Renal pelvis (tissue), 12 donors: ENCODE measurements around the gene GALNT11. TPM values are rescaled to one million over a fixed set of nuclear protein-coding genes. Genes with fewer than 3 reads are reported as not detected.

Experiments
- DNase-seq: peaks from one replicate; pipeline ENCODE4 v3.0.0-alpha.2; 2013
- long read RNA-seq, 16 experiments: transcript quantifications; one replicate each; lab custom pipeline, GENCODE V29; 2026
- polyA plus RNA-seq, 3 donors: library from polyadenylated mRNA; unstranded; fragments of 120-200 nt; gene quantifications; one replicate each; pipeline ENCODE4 v1.2.1, GENCODE V29; 2013; ENCODE audit not compliant: insufficient read length in 3 of 3

The GALNT11 gene
- polyA plus RNA-seq, result 100 to 1,000 TPM; 109 to 126 (median 121) TPM
- long read RNA-seq, donor 1, transcript GALNT11-205 (12 exons, 2,727 nt), result major isoform, 14 of 35 reads
- long read RNA-seq, donor 1, partial matches to known transcripts, result 12 of 35 reads
- long read RNA-seq, donor 1, other reads (novel, unspliced or antisense), result 7 of 35 reads
- long read RNA-seq, donor 2, transcript GALNT11-205 (12 exons, 2,727 nt), result major isoform, 17 of 22 reads
- long read RNA-seq, donor 2, partial matches to known transcripts, result 5 of 22 reads
- long read RNA-seq, donor 2, other reads (novel, unspliced or antisense), result 0 of 22 reads
- long read RNA-seq, donor 3, transcript GALNT11-205 (12 exons, 2,727 nt), result major isoform, 13 of 18 reads
- long read RNA-seq, donor 3, partial matches to known transcripts, result 5 of 18 reads
- long read RNA-seq, donor 3, other reads (novel, unspliced or antisense), result 0 of 18 reads
- long read RNA-seq, donor 4, transcript GALNT11-205 (12 exons, 2,727 nt), result major isoform, 18 of 20 reads
- long read RNA-seq, donor 4, partial matches to known transcripts, result 0 of 20 reads
- long read RNA-seq, donor 4, other reads (novel, unspliced or antisense), result 0 of 20 reads
- long read RNA-seq, donor 5, transcript GALNT11-205 (12 exons, 2,727 nt), result major isoform, 11 of 11 reads
- long read RNA-seq, donor 5, partial matches to known transcripts, result 0 of 11 reads
- long read RNA-seq, donor 5, other reads (novel, unspliced or antisense), result 0 of 11 reads
- long read RNA-seq, donor 6, transcript GALNT11-205 (12 exons, 2,727 nt), result major isoform, 14 of 35 reads
- long read RNA-seq, donor 6, partial matches to known transcripts, result 20 of 35 reads
- long read RNA-seq, donor 6, other reads (novel, unspliced or antisense), result 0 of 35 reads
- long read RNA-seq, donor 7, transcript GALNT11-205 (12 exons, 2,727 nt), result major isoform, 27 of 37 reads
- long read RNA-seq, donor 7, partial matches to known transcripts, result 7 of 37 reads
- long read RNA-seq, donor 7, other reads (novel, unspliced or antisense), result 0 of 37 reads
- long read RNA-seq, donor 8, partial matches to known transcripts, result 0 of 3 reads
- long read RNA-seq, donor 8, other reads (novel, unspliced or antisense), result 0 of 3 reads
- long read RNA-seq, donor 9, transcript GALNT11-205 (12 exons, 2,727 nt), result major isoform, 22 of 56 reads
- long read RNA-seq, donor 9, partial matches to known transcripts, result 32 of 56 reads
- long read RNA-seq, donor 9, other reads (novel, unspliced or antisense), result 0 of 56 reads
- long read RNA-seq, donor 10, partial matches to known transcripts, result 16 of 20 reads
- long read RNA-seq, donor 10, other reads (novel, unspliced or antisense), result 0 of 20 reads
- long read RNA-seq, donor 11, transcript GALNT11-205 (12 exons, 2,727 nt), result major isoform, 6 of 12 reads
- long read RNA-seq, donor 11, partial matches to known transcripts, result 6 of 12 reads
- long read RNA-seq, donor 11, other reads (novel, unspliced or antisense), result 0 of 12 reads
- long read RNA-seq, donor 12, transcript GALNT11-205 (12 exons, 2,727 nt), result major isoform, 24 of 31 reads
- long read RNA-seq, donor 12, partial matches to known transcripts, result 0 of 31 reads
- long read RNA-seq, donor 12, other reads (novel, unspliced or antisense), result 5 of 31 reads
- long read RNA-seq, donor 13, transcript GALNT11-205 (12 exons, 2,727 nt), result major isoform, 11 of 11 reads
- long read RNA-seq, donor 13, partial matches to known transcripts, result 0 of 11 reads
- long read RNA-seq, donor 13, other reads (novel, unspliced or antisense), result 0 of 11 reads
- long read RNA-seq, donor 14, transcript GALNT11-205 (12 exons, 2,727 nt), result major isoform, 22 of 101 reads
- long read RNA-seq, donor 14, partial matches to known transcripts, result 65 of 101 reads
- long read RNA-seq, donor 14, other reads (novel, unspliced or antisense), result 12 of 101 reads
- long read RNA-seq, donor 15, transcript GALNT11-205 (12 exons, 2,727 nt), result major isoform, 20 of 20 reads
- long read RNA-seq, donor 15, partial matches to known transcripts, result 0 of 20 reads
- long read RNA-seq, donor 15, other reads (novel, unspliced or antisense), result 0 of 20 reads
- long read RNA-seq, donor 16, transcript GALNT11-205 (12 exons, 2,727 nt), result major isoform, 23 of 100 reads
- long read RNA-seq, donor 16, partial matches to known transcripts, result 77 of 100 reads
- long read RNA-seq, donor 16, other reads (novel, unspliced or antisense), result 0 of 100 reads

DNA sequence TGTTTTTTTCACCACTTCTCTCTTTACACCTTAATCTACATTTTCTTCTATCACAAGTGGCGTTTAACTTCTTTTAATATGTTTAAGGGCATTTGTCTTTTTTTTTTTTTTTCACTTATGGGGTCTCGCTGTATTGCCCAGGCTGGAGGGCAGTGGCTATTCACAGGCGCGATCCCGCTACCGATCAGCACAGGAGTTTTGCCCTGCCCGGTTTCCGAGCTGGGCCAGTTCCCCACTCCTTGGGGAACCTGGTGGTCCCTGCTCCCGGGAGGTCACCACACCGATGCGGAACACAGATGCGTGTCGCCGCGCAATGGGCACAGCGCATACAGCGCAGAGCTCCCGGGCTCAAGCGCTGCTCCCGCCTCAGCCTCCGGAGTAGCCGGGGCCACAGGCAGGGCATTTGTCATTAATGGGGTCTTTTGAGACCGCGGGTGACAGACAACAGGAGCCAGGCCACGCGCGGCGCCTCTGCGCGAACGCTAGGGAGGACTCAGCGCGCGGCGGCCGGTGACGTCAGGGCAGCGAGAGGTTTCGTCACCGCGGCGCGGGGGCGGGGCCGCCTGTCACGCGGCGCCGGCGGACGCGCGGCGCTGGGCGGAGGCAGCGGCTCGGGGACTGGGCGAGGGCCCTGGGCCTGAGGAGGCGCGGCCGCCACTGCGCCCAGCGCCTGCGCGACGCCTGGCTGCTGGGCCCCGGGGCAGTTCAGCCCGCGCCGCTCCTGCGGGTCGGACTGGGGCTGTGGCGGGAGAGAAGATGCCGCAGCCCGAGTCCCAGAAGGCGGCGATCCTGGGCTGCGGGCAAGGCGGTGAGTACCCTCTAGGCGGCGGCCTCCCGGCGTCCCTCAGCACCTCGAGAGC is at the start of gene GALNT11:
TSS of gene GALNT11 (plus strand) at position 598 of the 860 bp plus-strand sequence. CDS start 68,554 bp downstream, outside the sequence.
- peak; percentile 83 for DNase-seq

DNA sequence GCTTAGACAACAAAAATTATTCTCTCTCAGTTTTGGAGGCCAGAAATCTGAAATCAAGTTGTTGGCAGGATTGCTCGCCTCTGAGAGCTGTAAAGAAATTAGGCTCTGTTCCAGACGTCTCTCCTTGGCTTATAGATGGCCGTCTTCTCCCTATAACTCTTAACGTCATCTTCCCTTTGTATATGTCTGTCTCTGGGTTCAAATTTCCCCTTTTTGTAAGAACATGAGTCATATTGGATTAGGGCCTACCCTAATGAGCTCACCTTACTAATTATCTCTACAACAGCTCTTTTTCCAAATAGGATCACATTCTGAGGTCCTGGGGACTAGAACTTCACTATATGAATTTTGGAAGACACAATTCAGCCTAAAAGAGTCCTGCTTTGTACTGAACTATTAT is 46.9 kb upstream of the GALNT11 start:
- DNase-seq, result no peak

DNA sequence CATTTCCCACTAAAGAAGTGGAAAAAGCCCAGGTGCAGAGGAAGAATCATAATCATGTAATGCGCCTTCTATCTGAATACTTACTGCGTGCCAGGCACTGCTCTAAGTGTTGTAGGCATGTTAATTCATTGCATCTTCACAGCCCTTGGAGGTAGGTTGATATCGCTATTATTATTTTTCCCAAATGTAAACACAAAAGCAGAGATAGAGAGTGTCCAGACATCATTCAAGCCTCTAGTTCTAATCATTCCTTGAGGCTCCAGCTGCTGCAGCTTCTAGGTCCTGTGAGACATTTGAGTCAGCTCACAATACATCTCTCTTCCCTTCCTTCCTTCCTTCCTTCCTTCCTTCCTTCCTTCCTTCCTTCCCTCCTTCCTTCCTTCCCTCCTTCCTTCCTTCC is 44.3 kb upstream of the GALNT11 start:
- DNase-seq, result no peak

DNA sequence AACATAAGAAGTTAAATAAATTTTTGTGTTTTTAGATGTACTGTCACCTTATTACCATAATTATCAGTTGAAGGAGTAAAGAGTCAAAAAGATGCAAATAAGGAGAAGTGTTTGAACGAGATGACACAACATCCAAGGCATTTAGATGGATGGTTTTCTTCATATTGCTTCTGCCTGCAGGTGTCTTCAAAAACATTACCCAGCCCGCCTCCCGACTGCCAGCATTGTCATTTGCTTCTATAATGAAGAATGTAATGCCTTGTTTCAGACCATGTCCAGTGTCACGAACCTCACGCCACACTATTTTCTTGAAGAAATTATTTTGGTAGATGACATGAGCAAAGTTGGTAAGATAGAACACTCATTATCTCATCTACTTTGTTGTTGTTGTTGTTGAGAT is 42.7 kb upstream of the GALNT11 start:
- DNase-seq, result no peak

GRCh38 chr7:151984612-151985011 is 40.9 kb upstream of the GALNT11 start:
- no peak for DNase-seq

DNA sequence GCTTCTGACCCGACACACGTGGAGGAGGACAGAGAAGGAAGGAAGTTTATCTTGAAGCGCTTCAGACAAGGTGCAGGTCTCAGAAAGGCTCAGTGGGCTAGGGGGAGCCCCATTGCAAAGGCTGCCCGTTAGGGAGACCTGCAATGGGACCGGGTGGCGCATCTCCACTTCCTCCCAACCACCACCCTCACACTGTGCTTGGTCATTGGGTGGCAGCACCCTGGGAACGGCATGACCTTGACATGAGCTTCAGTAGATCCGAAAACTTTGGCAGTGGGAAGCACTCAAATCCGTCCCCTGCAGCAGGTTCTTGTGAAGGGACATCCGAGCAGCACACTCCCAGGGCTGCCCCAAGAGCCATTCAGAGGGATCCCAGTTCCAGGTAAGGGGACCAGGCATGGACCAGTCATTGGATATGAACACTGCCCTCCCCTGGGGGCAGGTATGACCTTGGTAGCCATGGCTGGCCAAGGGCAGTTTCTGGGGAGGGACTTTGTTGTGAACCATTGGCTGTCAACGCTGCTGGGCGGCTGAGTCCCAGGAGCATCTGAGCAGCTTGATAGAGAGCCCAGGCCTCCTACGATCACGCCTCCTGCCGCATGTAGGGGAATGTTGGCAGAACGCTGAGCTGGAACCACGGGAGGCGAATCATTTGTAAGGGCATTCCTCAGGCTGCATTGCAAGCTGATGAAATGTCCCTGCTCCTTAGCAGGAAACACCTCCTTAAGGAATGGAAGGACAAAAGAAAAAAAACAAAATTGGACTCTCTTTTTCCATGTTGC is 37.5 kb upstream of the GALNT11 start:
- no peak for DNase-seq

DNA sequence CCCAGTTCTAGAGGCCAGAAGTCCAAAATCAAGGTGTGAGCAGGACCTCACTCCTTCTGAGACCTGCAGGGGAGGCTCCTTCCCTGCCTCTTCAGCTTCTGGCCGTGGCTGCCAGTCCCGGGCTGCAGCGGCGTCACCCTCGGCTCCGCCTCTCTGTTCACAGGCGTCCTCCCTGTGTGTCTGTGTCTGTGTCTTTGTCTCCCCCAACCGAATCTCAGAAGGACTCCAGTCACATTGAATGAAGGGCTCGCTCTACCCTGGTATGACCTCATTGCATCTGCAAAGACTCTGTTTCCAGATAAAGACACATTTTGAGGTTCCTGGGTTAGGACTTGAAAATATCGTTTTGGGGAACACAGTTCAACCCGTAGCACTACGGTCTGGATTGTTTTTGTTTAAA is 33.1 kb upstream of the GALNT11 start:
- peak; percentile 37 for DNase-seq

DNA sequence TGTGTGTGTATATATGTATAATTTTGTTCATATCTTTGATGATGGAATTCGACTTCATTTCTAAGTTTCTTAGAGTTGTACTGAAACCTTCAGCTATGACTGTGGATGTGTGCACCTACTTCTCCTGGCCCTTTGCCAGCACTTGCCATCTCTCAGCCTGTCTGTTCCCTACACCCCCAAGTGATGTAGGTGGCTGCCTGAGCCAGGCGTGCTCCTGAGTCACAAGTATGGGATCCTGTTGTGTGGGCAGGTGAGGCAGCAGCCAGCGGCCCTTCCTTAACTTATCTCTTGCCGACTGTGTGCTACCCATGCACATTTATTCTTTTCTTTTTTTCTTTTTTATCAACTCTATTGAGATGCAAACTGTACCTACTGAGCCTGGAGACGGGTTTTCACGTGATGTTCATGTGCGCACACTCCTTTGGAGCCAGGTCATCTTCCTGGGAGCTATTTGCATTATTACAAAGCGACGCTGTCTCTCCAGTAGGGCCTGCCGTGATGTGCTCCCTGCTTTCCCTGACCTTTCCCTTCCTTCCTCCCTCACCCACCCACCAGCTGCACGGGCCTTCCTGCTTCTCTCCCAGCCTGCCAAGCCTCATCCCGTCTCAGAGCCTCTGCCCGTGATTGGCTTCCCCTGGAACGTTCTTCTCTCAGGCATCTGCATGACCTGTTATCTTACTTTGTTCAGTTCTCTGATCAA is 31.3 kb upstream of the GALNT11 start:
- no peak for DNase-seq

DNA sequence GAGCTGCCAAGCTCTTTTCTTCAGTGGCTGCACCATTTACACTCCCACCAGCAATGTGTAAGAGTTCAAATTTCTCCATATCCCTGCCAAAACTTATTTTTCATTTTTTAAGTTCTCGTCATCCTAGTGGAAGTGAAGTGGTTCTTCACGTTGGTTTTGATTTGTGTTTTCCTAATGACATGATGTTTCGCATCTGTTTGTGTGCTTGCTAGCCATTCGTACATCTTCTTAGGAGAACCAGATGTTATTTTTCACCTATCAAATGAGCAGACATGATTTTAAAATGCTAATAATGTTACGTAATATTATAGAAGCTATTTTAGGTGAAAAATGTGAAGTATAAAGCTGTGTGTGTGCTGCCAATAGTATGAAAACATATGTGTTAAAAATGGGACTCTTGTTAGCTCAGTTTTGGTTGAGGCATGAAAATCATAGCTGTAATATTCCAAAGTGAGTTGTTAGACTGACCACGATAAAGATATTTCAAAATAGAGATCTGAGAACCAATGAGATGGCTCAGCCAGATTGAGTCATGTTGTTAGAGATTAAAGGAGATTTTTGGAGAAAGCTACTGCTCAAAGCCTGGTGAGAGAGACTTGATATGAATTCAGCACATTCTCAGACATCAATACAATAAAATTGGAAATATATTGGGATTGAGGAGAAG is 25.9 kb upstream of the GALNT11 start:
- DNase-seq, result peak; percentile 14

GRCh38 chr7:152000191-152000590 is 25.3 kb upstream of the GALNT11 start:
- DNase-seq, result no peak

- no peak for DNase-seq
These were observed 19.1 kb upstream of the GALNT11 start for GRCh38 chr7:152006336-152006735.

DNA sequence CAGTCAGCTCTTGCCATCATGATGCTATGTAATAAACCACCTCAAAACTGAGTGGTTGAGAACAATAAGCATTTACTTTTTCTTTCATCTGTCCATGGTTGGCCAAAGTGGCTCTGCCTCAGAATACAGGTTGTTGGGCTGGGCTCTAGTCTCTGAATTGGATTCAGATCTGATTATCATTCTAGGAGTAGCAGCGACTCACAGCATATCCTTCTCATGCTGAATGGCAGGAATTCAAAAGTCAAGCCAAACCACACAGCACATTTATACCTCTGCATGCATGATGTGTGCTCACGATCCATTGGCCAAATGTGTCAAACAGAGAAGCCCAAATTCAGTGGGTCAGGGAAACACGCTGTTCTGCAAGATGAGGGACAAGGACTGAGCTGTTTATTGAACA is 13.6 kb upstream of the GALNT11 start:
- DNase-seq, result no peak

DNA sequence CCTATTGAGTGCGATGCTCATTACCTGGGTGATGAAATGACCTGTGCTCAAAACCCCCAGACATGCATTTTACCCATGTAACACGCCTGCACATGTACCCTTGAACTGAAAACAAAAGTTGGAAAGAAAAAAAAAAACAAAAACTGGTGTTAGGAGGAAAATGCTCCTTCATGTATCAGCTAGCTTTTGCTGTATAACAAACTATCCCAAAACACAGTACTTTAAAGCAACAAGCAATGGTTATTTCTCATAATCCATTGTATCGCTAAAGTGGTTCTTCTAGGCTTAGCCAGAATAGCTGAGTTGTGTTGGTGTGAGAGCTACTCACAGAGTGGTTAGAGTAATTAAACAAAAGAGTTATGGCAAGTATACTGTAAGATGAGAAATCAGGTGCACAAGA is 12.2 kb upstream of the GALNT11 start:
- no peak for DNase-seq

GRCh38 chr7:152013974-152014373 is 11.5 kb upstream of the GALNT11 start:
- DNase-seq, result no peak

DNA sequence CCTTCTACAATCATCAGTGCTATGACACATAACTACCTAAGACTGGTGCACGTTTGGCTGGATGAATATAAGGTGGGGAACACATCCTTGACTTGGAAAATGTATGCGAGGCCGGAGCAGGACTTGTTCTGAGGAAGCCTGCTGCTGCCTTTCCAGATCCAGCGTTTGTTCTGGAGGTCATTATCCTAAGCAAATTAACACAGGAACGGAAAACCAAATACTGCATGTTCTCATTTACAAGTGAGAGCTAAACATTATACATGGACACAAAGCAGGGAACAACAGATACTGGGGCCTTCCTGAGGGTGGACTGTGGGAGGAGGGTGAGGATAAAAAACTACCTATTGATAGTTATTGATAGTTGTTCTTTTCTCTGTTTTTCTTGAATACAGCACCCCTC is 10.8 kb upstream of the GALNT11 start:
- DNase-seq, result no peak

- DNase-seq, result no peak
These were observed 9.9 kb upstream of the GALNT11 start for GRCh38 chr7:152015600-152015999.

DNA sequence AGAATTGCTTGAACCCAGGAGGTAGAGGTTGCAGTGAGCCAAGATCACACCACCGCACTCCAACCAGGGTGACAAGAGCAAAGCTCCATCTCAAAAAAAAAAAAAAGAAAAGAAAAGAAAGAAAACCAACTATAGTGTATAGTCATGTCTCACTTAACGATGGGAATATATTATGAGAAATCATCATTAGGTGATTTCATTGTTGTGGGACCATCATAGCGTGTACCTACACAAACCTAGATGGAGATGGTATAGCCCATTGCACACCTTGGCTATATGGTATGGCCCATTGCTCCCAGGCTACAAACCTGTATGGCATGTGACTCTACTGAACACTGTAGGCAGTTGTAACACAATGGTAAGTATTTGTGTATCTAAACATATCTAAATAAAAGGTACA is 8.5 kb upstream of the GALNT11 start:
- DNase-seq, result no peak
